ENCODE data around the gene HES6.

DNA sequence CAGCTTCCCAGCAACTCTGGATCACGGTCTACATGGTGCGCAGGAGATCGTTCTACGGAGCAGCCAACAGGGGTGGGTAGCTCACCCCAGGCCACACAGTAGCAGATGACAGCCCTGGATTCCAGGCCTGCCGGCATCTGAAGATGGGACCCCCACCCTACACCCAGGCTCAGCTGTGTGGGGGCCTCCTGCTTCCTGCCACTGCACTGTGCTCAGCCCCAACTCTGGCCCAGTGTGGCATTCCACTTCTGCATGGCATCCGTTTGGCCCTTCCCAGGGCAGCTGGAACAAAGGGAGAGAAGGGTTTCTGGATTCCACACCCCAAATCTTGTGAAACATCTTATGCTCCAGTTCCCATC is 39.5 kb upstream of the HES6 start:
- TF ChIP-seq, protein P1, sequence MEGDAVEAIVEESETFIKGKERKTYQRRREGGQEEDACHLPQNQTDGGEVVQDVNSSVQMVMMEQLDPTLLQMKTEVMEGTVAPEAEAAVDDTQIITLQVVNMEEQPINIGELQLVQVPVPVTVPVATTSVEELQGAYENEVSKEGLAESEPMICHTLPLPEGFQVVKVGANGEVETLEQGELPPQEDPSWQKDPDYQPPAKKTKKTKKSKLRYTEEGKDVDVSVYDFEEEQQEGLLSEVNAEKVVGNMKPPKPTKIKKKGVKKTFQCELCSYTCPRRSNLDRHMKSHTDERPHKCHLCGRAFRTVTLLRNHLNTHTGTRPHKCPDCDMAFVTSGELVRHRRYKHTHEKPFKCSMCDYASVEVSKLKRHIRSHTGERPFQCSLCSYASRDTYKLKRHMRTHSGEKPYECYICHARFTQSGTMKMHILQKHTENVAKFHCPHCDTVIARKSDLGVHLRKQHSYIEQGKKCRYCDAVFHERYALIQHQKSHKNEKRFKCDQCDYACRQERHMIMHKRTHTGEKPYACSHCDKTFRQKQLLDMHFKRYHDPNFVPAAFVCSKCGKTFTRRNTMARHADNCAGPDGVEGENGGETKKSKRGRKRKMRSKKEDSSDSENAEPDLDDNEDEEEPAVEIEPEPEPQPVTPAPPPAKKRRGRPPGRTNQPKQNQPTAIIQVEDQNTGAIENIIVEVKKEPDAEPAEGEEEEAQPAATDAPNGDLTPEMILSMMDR (IDR thresholded peaks at IDR 0.05): no peak
- TF ChIP-seq POLR2A (IDR thresholded peaks at IDR 0.05): no peak
